ENCODE measurements around the gene GEMIN4. TPM values are rescaled to one million over a fixed set of nuclear protein-coding genes. Genes with fewer than 3 reads are reported as not detected.
A peak's percentile ranks its signal among the peaks of the same experiment; 100 is the strongest.
"Not testable (repeated sequence)": the region's sequence is repeated elsewhere in the genome, so short reads cannot be mapped to it uniquely, and the experiment has no call there.

Gene GEMIN4
- total RNA-seq: 7.4 TPM

DNA sequence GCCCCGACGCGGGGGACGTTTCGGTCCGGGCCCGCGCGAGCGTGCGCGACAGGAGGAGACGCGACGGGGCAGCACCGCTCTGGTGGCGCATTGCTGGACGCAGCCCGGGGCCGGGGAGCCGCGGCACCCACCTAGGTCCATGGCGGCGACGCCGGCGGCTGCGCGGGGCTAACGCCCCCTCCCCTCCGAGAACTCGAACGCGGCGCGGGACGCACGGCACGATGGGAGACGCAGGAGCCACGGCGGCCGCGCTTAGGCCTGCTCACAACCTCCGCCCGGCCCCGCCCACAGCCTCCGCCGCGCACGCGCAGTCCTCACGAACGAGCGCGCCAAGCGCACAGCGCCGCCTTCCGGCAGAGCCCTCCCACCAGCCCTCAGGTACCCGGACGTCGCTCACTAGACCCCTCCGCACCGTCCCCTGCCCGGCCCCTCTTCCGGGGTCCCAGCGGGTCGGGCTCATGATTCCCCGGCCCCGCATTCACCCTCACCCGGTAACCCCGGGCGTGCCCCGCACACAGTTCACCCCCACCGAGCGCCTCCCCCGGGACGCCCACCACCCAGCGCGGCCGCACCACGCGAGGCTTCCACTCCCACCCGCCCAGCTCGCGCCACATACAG, at the start of gene GEMIN4:
GEMIN4 (minus strand) TSS at position 263 of the 618 bp plus-strand sequence; CDS start at position 141, 122 bp downstream.
- peak; percentile 94 for DNase-seq (ENCODE audit: low spot score)
- peak; percentile 94 for ATAC-seq

DNA sequence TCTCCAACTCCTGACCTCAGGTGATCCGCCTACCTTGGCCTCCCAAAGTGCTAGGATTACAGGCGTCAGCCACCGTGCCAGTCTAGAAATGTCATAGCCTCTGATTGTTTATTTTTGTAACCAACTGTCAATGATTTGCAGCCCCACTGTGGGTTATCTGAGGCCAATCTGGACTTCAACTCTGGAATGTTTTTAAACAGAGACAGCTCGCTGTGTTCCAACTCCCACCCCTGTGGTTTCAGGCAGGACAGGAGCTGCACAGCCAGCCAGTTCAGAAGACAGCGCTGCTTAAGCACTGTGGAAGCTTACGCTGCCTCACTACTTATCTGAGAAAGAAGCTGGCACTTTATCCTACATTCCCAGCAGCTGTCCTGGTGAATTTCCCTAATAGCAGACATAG, 49.6 kb upstream of the GEMIN4 start:
- ATAC-seq (peak; percentile 68), DNase-seq (ENCODE audit: low spot score) (no peak)

DNA sequence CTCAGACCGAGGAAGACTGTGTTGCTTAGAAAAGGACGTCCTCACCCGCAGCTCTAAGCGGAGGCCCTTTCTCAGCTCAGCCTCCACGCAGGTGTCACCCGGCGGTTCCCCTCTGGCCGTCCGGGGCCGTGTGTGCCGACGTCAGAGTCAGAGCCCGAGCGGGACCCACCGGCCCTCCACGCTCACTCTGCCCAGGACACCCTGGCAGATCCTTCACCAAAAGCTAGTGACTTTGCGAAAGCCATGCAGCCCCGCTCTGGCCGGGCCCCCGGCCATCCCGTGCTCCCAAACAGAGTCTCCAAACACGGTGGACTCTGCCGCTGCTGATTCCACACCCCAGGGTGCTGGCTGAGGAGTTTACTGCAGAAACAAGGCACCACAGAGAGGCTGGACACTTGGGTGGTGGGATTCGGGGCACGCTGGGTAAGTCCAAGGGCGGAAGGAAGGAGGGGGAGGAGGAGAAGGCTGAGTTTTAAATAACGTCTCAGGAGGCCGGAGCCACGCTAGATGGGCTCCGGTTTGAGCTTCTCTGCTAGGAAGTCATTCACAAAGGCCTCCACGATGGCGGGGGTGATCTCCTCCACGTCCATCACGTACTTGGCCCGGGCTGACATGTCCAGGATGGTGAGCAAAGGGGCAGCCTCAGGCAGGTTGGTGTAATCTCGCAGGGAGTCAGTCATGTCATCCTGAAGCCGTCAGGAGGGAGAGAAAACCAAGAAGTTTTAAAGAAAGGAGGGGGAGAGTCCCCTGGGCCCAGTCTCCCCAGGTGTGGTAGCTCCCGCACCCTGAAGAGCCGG, 48.6 kb upstream of the GEMIN4 start:
- DNase-seq (ENCODE audit: low spot score) (no peak), ATAC-seq (no peak)

DNA sequence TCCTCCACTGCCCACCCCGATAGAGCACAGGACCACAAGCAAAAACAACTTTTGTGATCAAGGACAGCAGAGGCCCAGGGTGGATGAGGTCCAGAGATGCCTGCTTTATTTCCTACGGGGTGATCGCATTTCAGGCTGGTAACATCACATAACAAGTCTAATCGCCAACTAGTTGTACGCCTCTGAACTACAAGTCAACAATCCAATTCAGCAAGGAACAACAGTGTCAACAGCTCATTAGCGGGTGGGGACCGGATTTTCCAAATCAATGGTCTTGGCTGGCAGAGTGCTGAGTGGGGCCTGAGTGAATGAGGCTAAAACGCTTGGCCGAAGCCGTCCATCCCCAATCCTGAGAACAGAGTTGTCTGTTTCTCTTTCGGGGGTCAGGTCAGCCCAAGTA, 47.2 kb upstream of the GEMIN4 start:
- ATAC-seq (no peak), DNase-seq (ENCODE audit: low spot score) (no peak)

DNA sequence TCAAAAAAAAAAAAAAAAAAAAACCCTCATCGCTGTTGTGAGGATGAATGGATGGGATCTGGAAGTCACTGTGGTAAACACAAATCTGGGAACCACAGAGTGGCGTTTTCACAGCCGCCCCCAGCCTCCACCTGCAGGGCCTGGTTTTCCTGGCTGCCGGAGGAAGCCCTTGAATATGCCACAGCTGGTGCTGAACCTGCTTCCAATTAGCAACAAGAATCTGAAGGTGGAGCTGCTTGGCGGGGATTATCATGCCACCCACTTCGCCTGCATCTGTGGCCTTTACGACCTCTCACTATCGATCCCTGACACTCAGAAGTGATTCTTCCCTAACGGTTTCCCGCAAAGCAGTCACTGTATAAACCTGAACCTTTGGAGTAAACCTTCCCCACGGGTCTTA, 46.2 kb upstream of the GEMIN4 start:
- no peak for ATAC-seq
- no peak for DNase-seq (ENCODE audit: low spot score)

DNA sequence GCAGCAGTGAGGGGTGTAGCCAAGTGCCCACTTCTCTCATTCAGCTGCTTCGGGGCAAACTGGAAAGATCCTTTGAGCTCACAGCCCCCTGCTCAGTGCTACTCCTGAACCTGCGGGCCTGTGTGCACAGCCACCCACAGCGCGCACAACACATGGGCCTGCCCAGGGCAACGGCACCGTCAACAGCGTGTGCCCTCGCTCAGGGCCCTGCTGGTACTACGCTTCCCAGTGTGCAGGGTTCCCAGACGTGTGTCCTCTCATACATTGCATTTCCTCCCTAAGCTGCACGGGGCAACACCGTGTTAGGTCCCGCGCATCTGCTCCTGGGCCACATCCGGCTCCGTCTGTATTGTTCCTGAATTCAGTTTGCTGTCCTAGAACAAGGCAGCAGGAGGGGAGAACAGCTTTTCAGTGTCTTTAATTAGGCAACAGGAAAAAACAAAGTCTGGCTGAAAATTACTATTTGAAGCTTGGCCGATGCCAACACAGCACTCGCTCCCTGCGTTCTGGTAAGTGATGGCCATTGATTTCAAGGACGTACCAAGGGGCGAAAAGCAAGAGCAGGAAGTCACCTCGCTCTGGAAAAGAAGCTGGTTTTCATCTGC, 45.3 kb upstream of the GEMIN4 start:
- DNase-seq (ENCODE audit: low spot score) (no peak), ATAC-seq (no peak)

DNA sequence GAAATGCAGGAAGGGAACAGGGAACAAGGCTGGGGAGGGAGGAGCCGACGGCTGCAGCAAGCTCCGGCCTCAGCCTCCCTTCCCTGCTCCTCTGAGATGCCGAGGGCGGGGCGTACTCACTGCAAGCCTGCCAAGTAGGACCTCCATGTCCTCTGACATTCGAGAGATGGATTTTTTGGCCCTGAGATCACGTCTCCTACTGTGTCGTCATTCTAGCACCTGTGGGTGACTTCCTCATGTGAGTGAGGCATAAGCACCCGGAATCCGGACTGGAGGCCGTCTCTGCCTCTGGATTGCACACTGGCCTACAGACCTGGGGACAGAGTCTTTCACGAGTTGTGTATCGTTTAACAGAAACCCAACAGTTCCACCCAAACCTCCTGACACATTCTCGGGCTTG, 44.5 kb upstream of the GEMIN4 start:
- ATAC-seq: no peak
- no peak for DNase-seq (ENCODE audit: low spot score)

DNA sequence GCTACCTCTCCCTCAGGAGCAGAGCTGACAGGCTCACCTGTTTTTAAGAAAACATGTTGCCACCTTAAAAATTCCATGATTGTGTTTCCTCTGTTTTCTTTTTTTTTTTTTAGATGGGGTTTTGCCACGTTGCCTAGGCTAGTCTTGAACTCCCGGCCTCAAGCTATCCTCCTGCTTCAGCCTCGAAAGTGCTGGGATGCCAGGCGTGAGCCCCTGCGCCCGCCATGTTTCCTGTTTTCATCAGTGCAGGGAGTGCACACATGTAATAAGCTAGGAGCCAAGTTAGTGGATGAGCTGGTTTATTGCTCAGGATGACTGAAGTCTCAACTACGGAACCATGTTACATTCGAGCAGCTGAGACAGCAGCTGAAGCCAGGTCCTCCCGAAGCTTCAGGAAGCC, 43.7 kb upstream of the GEMIN4 start:
- DNase-seq (ENCODE audit: low spot score) (no peak), ATAC-seq (no peak)

DNA sequence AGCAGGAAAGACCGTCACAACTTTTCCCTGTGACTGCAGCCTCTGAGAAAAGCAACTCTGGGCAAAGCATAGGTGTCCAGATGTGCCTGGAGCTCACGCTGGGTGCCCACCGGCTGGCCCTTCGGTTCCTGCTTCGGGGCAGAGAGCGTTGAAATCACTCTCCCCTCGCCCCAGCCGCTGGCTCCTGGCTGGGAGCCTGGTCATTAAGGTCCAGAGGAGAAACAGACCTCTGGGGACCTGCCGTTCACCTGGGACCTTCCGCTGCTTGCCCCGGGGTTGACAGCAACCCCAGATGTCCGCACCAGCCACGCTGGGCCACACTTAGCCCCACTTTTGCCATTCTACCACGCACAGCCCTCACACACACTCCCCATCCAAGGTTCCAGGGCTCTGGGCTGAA, 43.2 kb upstream of the GEMIN4 start:
- no peak for ATAC-seq
- no peak for DNase-seq (ENCODE audit: low spot score)

DNA sequence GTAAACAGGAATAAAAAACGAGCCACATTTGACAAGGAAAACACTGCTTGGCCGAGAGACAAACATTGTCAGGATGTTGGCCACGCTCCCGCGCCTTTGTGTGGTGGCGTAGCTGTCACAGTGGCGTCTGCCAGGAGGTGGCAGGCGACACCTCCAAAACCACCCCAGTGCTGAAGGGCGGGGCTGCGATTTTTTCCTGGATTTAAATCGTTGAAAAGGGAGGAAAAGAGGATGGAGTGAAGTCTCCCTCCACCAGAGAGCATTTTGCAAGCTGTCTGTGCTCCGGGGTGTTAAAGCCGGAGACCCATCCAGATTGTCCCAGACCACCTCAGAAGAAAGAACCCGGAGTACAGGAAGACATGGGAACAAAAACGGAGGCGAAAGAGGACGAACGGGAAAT, 42.8 kb upstream of the GEMIN4 start:
- DNase-seq (ENCODE audit: low spot score) (peak; percentile 80), ATAC-seq (peak; percentile 93)

DNA sequence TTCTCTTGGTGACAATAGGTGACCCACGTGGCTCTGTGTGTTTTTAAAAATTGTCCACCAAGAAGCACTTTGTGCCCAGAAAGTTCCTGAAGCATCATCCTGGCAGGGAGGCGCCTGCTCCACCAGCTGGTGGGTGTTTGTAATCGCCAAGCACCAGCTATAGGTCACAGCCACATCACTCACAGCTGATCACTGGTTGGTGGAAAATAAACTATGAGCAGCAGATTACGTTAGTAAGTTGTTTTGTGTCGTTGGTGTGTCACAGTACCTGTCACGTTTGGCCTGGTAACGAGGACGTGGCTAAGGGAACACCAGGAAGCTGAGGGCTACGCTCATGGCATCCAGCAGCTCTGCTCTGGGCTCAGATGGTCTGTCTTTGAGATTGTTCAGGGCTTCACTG, 40.2 kb upstream of the GEMIN4 start:
- no peak for DNase-seq (ENCODE audit: low spot score)
- no peak for ATAC-seq

DNA sequence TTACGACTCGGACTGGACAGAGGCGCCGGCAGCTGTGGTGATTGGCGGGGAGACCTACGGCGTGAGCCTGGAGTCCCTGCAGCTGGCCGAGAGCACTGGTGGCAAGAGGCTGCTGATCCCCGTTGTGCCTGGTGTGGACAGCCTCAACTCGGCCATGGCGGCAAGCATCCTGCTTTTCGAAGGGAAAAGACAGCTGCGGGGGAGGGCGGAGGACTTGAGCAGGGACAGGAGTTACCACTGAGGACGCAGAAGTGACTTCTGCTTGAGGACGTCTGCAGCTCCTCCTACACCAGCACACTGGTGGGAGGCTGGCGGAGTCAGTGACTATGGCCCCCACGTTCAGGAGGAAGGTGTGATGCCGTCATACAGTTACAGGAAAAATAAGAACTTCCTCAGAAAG, 39.8 kb upstream of the GEMIN4 start:
- no peak for ATAC-seq
- DNase-seq (ENCODE audit: low spot score): no peak

DNA sequence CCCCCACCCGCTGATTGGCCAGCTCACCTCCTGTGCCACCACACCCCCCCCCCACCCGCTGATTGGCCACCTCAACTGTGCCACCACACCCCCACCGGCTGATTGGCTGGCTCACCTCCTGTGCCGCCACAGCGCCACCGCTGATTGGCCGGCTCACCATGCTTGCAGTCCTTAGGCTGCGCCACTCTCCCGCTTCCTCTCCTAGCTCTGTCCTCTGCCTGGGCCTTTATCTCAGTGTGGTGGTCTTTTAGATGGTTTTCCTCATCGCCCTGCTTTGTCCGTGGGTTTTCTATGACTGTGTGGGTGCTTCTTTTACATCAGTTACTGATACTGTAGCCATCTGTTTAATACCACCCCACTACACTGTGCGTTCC, 38.8 kb upstream of the GEMIN4 start:
- not testable (repeated sequence) for DNase-seq (ENCODE audit: low spot score); ATAC-seq

DNA sequence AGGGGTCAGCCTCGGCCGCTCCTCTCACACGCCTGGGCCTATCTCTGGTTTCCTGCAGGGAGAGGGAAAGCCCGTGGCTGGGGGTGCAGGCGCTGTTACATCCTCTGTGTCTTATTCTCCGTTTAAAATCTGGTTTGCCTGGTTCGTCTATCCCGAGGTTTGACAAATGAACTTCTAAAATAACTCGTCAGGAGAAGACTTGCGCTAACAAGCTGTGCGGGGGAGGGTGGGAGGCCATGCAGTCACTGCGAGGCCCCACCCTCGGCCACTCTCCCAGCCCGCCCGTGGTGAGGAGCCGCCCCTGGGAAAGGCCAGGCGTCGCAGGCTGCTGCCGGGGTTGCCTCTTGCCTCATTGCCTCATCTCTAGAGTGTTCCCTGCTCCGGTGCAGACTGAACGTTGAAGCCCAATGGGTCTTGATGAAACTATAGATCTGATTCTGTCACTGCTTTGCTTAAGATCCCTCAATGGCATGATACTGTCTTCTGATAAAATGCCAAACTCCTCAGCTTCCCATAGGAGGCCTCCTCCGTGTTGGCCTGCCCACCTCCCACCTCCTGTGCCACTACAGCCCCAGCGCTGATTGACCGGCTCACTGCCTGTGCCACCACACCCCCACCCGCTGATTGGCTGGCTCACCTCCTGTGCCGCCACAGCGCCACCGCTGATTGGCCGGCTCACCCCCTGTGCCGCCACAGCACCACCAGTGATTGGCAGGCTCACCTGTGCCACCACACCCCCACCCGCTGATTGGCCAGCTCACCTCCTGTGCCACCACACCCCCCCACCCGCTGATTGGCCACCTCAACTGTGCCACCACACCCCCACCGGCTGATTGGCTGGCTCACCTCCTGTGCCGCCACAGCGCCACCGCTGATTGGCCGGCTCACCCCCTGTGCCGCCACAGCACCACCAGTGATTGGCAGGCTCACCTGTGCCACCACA, 38.1 kb upstream of the GEMIN4 start:
- not testable (repeated sequence) for DNase-seq (ENCODE audit: low spot score); ATAC-seq

DNA sequence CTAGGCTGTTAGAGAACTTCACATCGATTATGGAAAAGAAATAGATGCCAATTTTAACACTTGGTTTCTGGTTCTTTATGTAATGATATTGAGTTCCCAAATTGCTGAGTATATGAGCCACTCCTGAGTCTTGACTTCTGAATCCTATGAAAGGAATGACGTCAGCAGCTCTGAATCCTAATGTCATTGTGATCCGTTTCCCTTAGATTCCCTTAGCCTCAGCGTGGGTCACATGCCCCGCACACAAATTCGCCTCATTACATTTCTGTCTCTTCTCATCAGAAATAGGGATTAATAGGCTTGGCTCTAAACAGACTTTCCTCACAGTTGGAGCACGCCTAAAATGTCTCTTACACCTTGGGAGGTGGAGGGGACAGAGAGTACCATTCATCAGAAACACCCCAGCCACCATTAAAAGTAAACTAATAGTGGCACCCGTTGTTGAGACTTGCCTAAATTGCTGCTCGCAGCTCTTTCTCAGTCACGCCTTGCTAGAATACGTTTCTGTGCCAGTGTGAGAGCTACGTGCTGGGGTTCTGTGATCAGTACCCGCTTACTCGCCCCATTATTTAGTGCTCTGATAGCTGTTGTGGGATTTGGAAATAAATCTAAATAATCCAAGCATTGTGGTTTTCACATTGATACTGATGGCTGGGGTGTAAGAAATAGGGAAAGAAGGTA, 37.2 kb upstream of the GEMIN4 start:
- no peak for DNase-seq (ENCODE audit: low spot score)

DNA sequence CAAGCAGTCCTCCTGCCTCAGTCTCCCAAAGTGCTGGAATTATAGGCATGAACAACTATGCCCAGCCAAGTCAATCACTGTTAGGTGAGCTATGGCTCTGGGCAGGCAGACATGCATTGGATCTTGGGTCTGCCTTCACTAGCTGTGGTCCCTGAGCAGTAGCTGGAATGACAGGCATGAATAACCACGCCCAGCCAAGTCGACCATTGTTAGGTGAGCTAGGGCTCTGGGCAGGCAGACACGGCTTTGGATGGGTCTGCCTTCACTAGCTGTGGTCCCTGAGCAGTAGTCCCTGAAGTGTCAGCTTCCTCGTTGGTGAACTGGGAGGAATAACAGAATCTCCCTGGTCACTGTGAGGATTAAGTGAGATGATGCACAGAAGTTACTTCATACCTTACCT, 36.5 kb upstream of the GEMIN4 start:
- DNase-seq (ENCODE audit: low spot score) (no peak), ATAC-seq (no peak)

More for the DNA sequence above, 37.2 kb upstream of the GEMIN4 start:
- ATAC-seq: no peak

DNA sequence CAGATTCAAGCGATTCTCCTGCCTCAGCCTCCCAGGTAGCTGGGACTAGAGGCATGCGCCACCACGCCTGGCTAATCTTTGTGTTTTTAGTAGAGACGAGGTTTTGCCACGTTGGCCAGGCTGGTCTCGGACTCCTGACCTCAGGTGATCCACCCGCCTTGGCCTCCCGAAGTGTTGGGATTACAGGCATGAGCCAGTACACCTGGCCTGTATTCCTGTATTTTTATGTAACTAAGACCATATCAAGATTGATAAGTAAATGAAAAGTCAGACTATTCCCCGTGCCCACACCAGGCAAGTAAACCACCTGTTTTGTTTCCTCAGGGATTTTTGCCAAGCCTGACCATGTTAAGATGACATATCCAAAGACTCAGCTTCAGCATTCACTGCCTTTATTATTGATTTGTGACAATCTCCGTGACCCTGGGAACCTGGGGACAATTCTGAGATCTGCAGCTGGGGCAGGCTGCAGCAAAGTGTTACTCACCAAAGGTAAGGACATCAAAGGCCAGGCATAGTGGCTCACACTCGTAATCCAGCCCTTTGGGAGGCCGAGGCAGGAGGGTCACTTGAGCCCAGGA, 35.7 kb upstream of the GEMIN4 start:
- DNase-seq (ENCODE audit: low spot score): no peak
- ATAC-seq: no peak

DNA sequence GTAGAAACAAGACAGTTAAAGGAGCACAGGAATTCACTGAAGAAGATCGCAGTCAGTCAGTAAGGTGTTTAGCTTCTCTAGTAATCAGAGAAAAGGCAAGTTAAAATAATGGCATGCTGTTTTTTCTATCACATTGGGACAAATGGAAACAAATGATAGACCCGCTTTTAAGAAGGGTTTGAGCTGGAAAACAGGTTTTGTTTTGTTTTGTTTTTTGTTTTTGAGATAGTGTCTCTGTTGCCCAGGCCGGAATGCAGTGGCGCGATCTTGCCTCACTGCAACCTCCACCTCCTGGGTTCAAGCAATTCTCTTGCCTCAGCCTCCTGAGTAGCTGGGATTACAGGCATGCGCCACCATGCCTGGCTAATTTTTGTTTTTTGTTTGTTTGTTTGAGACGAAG, 33.8 kb upstream of the GEMIN4 start:
- not testable (repeated sequence) for ATAC-seq; DNase-seq (ENCODE audit: low spot score)

DNA sequence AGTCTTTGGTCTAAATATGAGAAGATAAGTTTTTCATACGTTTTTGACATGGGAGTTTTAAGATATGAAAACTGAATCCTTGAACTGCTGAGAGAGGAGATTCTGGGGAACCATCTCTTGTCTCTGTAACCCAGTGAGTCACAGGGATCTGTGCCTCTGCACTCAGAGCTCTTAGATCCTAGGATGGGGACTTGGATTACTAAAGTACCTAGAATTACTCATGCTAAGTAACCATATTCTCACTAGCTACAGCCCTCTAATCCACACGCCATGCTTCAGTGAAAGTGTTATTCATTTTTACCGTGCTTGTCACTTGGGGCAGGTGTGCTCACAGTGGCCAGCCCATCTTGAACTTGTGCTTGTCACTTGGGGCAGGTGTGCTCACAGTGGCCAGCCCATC, 32.1 kb upstream of the GEMIN4 start:
- ATAC-seq: no peak
- no peak for DNase-seq (ENCODE audit: low spot score)

Data from left lobe of liver (tissue), 2 donors.